SK-N-SH (cell line): ENCODE results near the gene RCSD1. TPM values are rescaled to one million over a fixed set of nuclear protein-coding genes. Genes with fewer than 3 reads are reported as not detected.

Experiments
- CTCF ChIA-PET: fragments of 300-600, 350-600 bp; formaldehyde crosslinking; extraction: SDS; loops from one replicate; lab custom pipeline; 2021; lab: Yijun Ruan, JAX
- POLR2A ChIA-PET: fragments of 350-600 bp; sonication (Branson Sonifier 250); formaldehyde crosslinking; extraction: SDS; loops from one replicate; lab custom pipeline; 2020; ENCODE audit warnings: antibody characterized with exemption, inconsistent platforms; lab: Yijun Ruan, JAX
- DNase-seq: peaks from one replicate; pipeline ENCODE4 v3.0.0; 2012
- H2AFZ ChIP-seq: fragments of 200-600 bp; sonication (generic); 2 replicates; pipeline ENCODE4 v1.8.1; 2016; ENCODE audit warnings: antibody characterized with exemption, mild to moderate bottlenecking, low read depth
- H3F3A ChIP-seq: fragments of 200-600 bp; sonication (generic); replicated peaks from 2 replicates; pipeline ENCODE3; 2016; ENCODE audit warnings: antibody characterized with exemption, mild to moderate bottlenecking; ENCODE audit not compliant: insufficient read depth
- H3K27ac ChIP-seq, 2 experiments: fragments of 200-500 bp in 1 of 2; fragments of 200-600 bp in 1 of 2; sonication (Bioruptor generic) in 1 of 2; sonication (generic), shearing (Covaris generic) in 1 of 2; 2 replicates each; pipeline versions ENCODE4 v1.5.1 to v1.6.1; 2014 to 2016; ENCODE audit warnings: low read depth in 2 of 2, inconsistent platforms in 1 of 2, low read length in 1 of 2, mild to moderate bottlenecking in 1 of 2, mixed read lengths in 1 of 2
- H3K27me3 ChIP-seq: fragments of 200-600 bp; sonication (generic), shearing (Covaris generic); 2 replicates; pipeline ENCODE4 v1.6.1; 2016; ENCODE audit warnings: mixed run types; ENCODE audit not compliant: insufficient read depth
- H3K36me3 ChIP-seq, 2 experiments: fragments of 200-500 bp in 1 of 2; fragments of 200-600 bp in 1 of 2; sonication (Bioruptor generic) in 1 of 2; sonication (generic) in 1 of 2; replicated peaks in 1 of 2; 2 replicates each; pipeline versions ENCODE3 to v1.5.1; 2014 to 2016; ENCODE audit warnings: low read length in 1 of 2, mild to moderate bottlenecking in 1 of 2; ENCODE audit not compliant: insufficient read depth in 2 of 2, control insufficient read depth in 1 of 2
- H3K4me1 ChIP-seq, 2 experiments: fragments of 200-500 bp in 1 of 2; fragments of 200-600 bp in 1 of 2; sonication (Bioruptor generic) in 1 of 2; sonication (generic), shearing (Covaris generic) in 1 of 2; 2 replicates each; pipeline versions ENCODE4 v1.5.1 to v1.6.1; 2014 to 2016; ENCODE audit warnings: low read depth in 1 of 2, low read length in 1 of 2, mixed run types in 1 of 2; ENCODE audit not compliant: insufficient read depth in 2 of 2, control insufficient read depth in 1 of 2
- H3K4me2 ChIP-seq: fragments of 200-600 bp; sonication (generic), shearing (Covaris generic); 2 replicates; pipeline ENCODE4 v1.6.1; 2017; ENCODE audit warnings: mixed run types
- H3K4me3 ChIP-seq, 2 experiments: fragments of 200-500 bp in 1 of 2; fragments of 200-600 bp in 1 of 2; sonication (Bioruptor generic) in 1 of 2; sonication (generic), shearing (Covaris generic) in 1 of 2; 2 replicates each; pipeline versions ENCODE4 v1.5.1 to v1.8.1; 2014 to 2016; ENCODE audit warnings: low read depth in 2 of 2, inconsistent platforms in 1 of 2, low read length in 1 of 2, mild to moderate bottlenecking in 1 of 2, mixed read lengths in 1 of 2, moderate library complexity in 1 of 2
- H3K79me2 ChIP-seq: fragments of 200-600 bp; sonication (generic); 2 replicates; pipeline ENCODE4 v1.8.1; 2017; ENCODE audit warnings: mild to moderate bottlenecking; ENCODE audit not compliant: insufficient read depth
- H3K9ac ChIP-seq: fragments of 200-600 bp; sonication (generic); 2 replicates; pipeline ENCODE4 v1.6.1; 2017; ENCODE audit warnings: mixed run types
- H3K9me2 ChIP-seq: fragments of 200-600 bp; sonication (generic); 2 replicates; pipeline ENCODE4 v1.6.1; 2017; ENCODE audit warnings: mixed run types
- H3K9me3 ChIP-seq: fragments of 200-600 bp; sonication (generic); 2 replicates; pipeline ENCODE4 v1.6.1; 2017; ENCODE audit warnings: mixed run types, mild to moderate bottlenecking, moderate library complexity
- H4K20me1 ChIP-seq: fragments of 200-600 bp; sonication (generic); 2 replicates; pipeline ENCODE4 v1.6.1; 2017; ENCODE audit warnings: mild to moderate bottlenecking, mixed run types; ENCODE audit not compliant: insufficient read depth
- CTCF ChIP-seq: fragments of 200-600 bp; sonication (generic); IDR thresholded peaks from 2 replicates; pipeline ENCODE4 v1.6.1; 2017; ENCODE audit warnings: antibody characterized with exemption, mild to moderate bottlenecking, moderate library complexity
- EP300 ChIP-seq, 2 experiments: IDR thresholded peaks; 2 replicates each; pipeline versions ENCODE4 v1.4.0 to v1.6.1; 2012; ENCODE audit warnings: borderline replicate concordance in 1 of 2, low read depth in 1 of 2, low read length in 1 of 2
- EZH2phosphoT487 ChIP-seq: fragments of 200-600 bp; sonication (generic); IDR thresholded peaks from 2 replicates; pipeline ENCODE4 v1.6.1; 2017; ENCODE audit warnings: low read depth, mixed run types, mild to moderate bottlenecking, antibody characterized with exemption, moderate library complexity, borderline replicate concordance
- FOXM1 ChIP-seq: IDR thresholded peaks from 2 replicates; pipeline ENCODE4 v1.4.0; 2012; ENCODE audit warnings: low read depth, mild to moderate bottlenecking
- GABPA ChIP-seq: IDR thresholded peaks from 2 replicates; pipeline ENCODE4 v1.4.0; 2012; ENCODE audit warnings: low read depth, mild to moderate bottlenecking
- GATA2 ChIP-seq: sonication (generic); formaldehyde crosslinking; IDR thresholded peaks from 2 replicates; pipeline ENCODE4 v1.5.0; 2020; ENCODE audit warnings: mild to moderate bottlenecking, missing genetic modification reagents
- JUND ChIP-seq: IDR thresholded peaks from 2 replicates; pipeline ENCODE4 v1.4.0; 2012
- MAX ChIP-seq: IDR thresholded peaks from 2 replicates; pipeline ENCODE4 v1.4.0; 2012; ENCODE audit warnings: low read depth
- NRF1 ChIP-seq: IDR thresholded peaks from 2 replicates; pipeline ENCODE4 v1.6.1; 2012; ENCODE audit warnings: low read depth, mild to moderate bottlenecking, low read length
- POLR2AphosphoS5 ChIP-seq: IDR thresholded peaks from 2 replicates; pipeline ENCODE4 v1.6.1; 2012; ENCODE audit warnings: low read depth, low read length
- RAD21 ChIP-seq: IDR thresholded peaks from 2 replicates; pipeline ENCODE4 v1.6.1; 2012; ENCODE audit warnings: mild to moderate bottlenecking, low read length
- REST ChIP-seq: IDR thresholded peaks from 2 replicates; pipeline ENCODE4 v1.6.1; 2012; ENCODE audit warnings: mild to moderate bottlenecking, low read depth, low read length, moderate library complexity
- SIN3A ChIP-seq: IDR thresholded peaks from 2 replicates; pipeline ENCODE4 v1.6.1; 2012; ENCODE audit warnings: low read depth, mild to moderate bottlenecking, low read length, moderate library complexity, borderline replicate concordance
- TAF1 ChIP-seq: IDR thresholded peaks from 2 replicates; pipeline ENCODE4 v1.6.1; 2012; ENCODE audit warnings: low read depth, mild to moderate bottlenecking, low read length, moderate library complexity, borderline replicate concordance
- TEAD4 ChIP-seq: IDR thresholded peaks from 2 replicates; pipeline ENCODE4 v1.4.0; 2012; ENCODE audit warnings: mild to moderate bottlenecking, borderline replicate concordance; ENCODE audit not compliant: insufficient read depth
- USF1 ChIP-seq: IDR thresholded peaks from 2 replicates; pipeline ENCODE4 v1.4.0; 2012; ENCODE audit warnings: low read depth, borderline replicate concordance
- ZBTB33 ChIP-seq: IDR thresholded peaks from 2 replicates; pipeline ENCODE4 v1.4.0; 2012; ENCODE audit warnings: low read depth, borderline replicate concordance
- WGBS: methylation state at CpG from one replicate; pipeline ENCODE4 v1.1.6; 2017; ENCODE audit warnings: low lambda C conversion rate; 5-methylcytosine and 5-hydroxymethylcytosine counted together
- polyA plus RNA-seq, 3 experiments: library from polyadenylated mRNA; depleted of rRNA; stranded (reverse); fragments of >200 nt; gene quantifications; 2 replicates each; pipeline ENCODE4 v1.2.3, GENCODE V29; 2012

Gene RCSD1
- polyA plus RNA-seq, 1 of the 3 experiments (the other 2 are of a cell fraction), result 0.02 TPM

- H3K4me2 ChIP-seq, result no peak overlapping the region
- TF ChIP-seq MAX, result no peak
- no peak for TF ChIP-seq EZH2phosphoT487
- no peak for TF ChIP-seq USF1
- TF ChIP-seq CTCF, result no peak
- no peak for TF ChIP-seq EP300 (IDR thresholded peaks at IDR 0.05; ENCODE audit: borderline replicate concordance in 1 of 2, low read depth in 1 of 2, low read length in 1 of 2)
- no peak for TF ChIP-seq TEAD4
- TF ChIP-seq POLR2AphosphoS5, result no peak
- TF ChIP-seq NRF1, result no peak
- TF ChIP-seq FOXM1, result no peak
- H2AFZ ChIP-seq, result no peak overlapping the region
- H3K27ac ChIP-seq, result no peak overlapping the region
- no peak overlapping the region for H3K4me3 ChIP-seq
- no peaks in the 10 kb centered on the region for H3K79me2 ChIP-seq
- 79% methylated on average over 15 of the region's 15 CpGs for WGBS
- no peaks in the 10 kb centered on the region; the same call in 1 of the 2 replicates for H3K27me3 ChIP-seq
- ChIA-PET CTCF (interaction anchor here (0.8 to 2.7 kb wide), 4 partner anchors 9 to 42 kb away, joined by 3 to 11 read pairs (median 4); no protein-coding TSS in a partner anchor), POLR2A (no interaction called here)
- no peaks in the 10 kb centered on the region for H3K9me2 ChIP-seq
- H3K9ac ChIP-seq, result no peak overlapping the region
- H3K36me3 ChIP-seq, result no peaks in the 10 kb centered on the region
- H3F3A ChIP-seq, result no peaks in the 10 kb centered on the region
- H4K20me1 ChIP-seq, result no peaks in the 10 kb centered on the region
- DNase-seq, result no peak
- peaks cover 0 to 2% of the 10 kb centered on the region in 2 experiments; a peak in 1 of 4 replicates for H3K4me1 ChIP-seq
- H3K9me3 ChIP-seq, result no peaks in the 10 kb centered on the region
Measured at GRCh38 chr1:167645625-167646414, 15.8 kb downstream of the RCSD1 start.

GRCh38 chr1:167648252-167648849 is 18.3 kb downstream of the RCSD1 start:
- Histone ChIP-seq H3K4me3 (no peak overlapping the region), H3K27ac (no peak overlapping the region), H3K4me1 (peaks cover 0 to 2% of the 10 kb centered on the region in 2 experiments; a peak in 1 of 4 replicates), H4K20me1 (no peaks in the 10 kb centered on the region), H3F3A (no peaks in the 10 kb centered on the region), H3K9me3 (no peaks in the 10 kb centered on the region), H3K9me2 (no peaks in the 10 kb centered on the region), H3K9ac (no peak overlapping the region), H3K27me3 (no peaks in the 10 kb centered on the region), H3K79me2 (no peaks in the 10 kb centered on the region), H2AFZ (no peak overlapping the region), H3K36me3 (no peaks in the 10 kb centered on the region), H3K4me2 (no peak overlapping the region)
- 91% methylated on average over 5 of the region's 5 CpGs for WGBS
- no peak for TF ChIP-seq TEAD4
- TF ChIP-seq TAF1, result no peak
- no peak for TF ChIP-seq GABPA
- TF ChIP-seq REST, result no peak
- no peak for TF ChIP-seq JUND
- no peak for TF ChIP-seq GATA2 (CRISPR knock-in tag)
- TF ChIP-seq FOXM1, result no peak
- TF ChIP-seq SIN3A, result no peak
- TF ChIP-seq RAD21, result no peak
- no peak for TF ChIP-seq ZBTB33
- ChIA-PET POLR2A (no interaction called here), CTCF (interaction anchor here (2.7 kb wide), 1 partner anchor 40 kb away, joined by 11 read pairs; no protein-coding TSS in a partner anchor)
- no peak for DNase-seq
